Measurements from ENCODE around the gene HLA-DMB. TPM values are rescaled to one million over a fixed set of nuclear protein-coding genes. Genes with fewer than 3 reads are reported as not detected.

The HLA-DMB gene
- total and polyA plus RNA-seq, 2 donors (not counting 3 experiments of a cell fraction or from before 2014, with no cell fraction given): 0.75 TPM; not detected in 1

DNA sequence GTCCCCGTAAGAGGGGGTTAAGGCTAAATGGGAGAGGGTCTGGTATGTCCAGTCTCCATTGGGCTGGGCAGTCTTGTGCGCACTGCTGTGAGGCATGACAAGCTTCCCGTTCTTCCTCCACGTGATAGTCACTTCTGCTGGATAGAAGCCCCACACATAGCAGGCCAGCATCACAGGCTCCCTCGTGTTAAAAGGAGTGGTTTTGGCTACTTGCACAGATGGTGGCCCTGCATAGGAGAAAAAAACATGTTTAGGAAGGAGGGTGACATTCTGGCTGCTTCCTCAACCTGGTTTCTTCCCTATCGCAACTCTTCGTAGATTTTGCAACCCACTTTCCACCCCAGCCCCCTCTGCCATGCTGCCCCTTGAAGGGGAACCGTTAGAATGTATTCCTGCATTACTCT, 3.6 kb downstream of the HLA-DMB start:
- no peaks in the 10 kb centered on the region for H3K9me3 ChIP-seq (replicated peaks; ENCODE audit: control insufficient read depth, insufficient read depth, low read length)
- no peak overlapping the region for H3K27ac ChIP-seq (ENCODE audit: insufficient read depth, low read depth, low read length)
- H3K9ac ChIP-seq (replicated peaks; ENCODE audit: extremely low read depth, insufficient read depth, low read length): no peak overlapping the region
- H3K4me1 ChIP-seq (ENCODE audit: control insufficient read depth, extremely low read depth, insufficient read depth, low read length): peaks cover 7% of the 10 kb centered on the region
- DNase-seq (ENCODE audit: low read depth, low spot score) (no peak), FAIRE-seq (no peak)
- no peak for TF ChIP-seq FOS (IDR thresholded peaks at IDR 0.05; ENCODE audit: borderline replicate concordance, insufficient read depth, low read length)
- intact Hi-C loops (cut with micrococcal nuclease) (no loop called here), dilution Hi-C loops (cut with MboI; ENCODE audit: extremely low pct_ligation_motif_present, low sequenced_read_pairs) (no loop called here)
- H3K79me2 ChIP-seq (ENCODE audit: control insufficient read depth, insufficient read depth, low read length): no peaks in the 10 kb centered on the region
- no peaks in the 10 kb centered on the region for H4K20me1 ChIP-seq (replicated peaks; ENCODE audit: control insufficient read depth, extremely low read depth, insufficient read depth, low read length)
- H3K4me3 ChIP-seq (replicated peaks in 1 of 3; ENCODE audit: insufficient read depth in 1 of 3, low read depth in 1 of 3, low read length in 3 of 3): no peak overlapping the region
- peaks cover 36 to 72% of the 10 kb centered on the region in 2 experiments for H3K27me3 ChIP-seq (ENCODE audit: control insufficient read depth in 2 of 2, insufficient read depth in 2 of 2, low read length in 2 of 2)
- CTCF ChIA-PET: interaction anchor here (1.0 to 8.5 kb wide), 3 partner anchors 17 to 189 kb away, joined by 3 to 580 read pairs (median 174); partner anchors contain the start of gene HLA-DMA
- POLR2A ChIA-PET: no interaction called here
- no peaks in the 10 kb centered on the region for H3K36me3 ChIP-seq (ENCODE audit: control insufficient read depth in 2 of 2, extremely low read depth in 1 of 2, insufficient read depth in 2 of 2, low read length in 2 of 2)
- no peak overlapping the region for H2AFZ ChIP-seq (ENCODE audit: low read depth, low read length)
- no peaks in the 10 kb centered on the region for H3K9me1 ChIP-seq (replicated peaks; ENCODE audit: control insufficient read depth, extremely low read depth, insufficient read depth, low read length)
- BruUV-seq (replicated peaks): no TSS peak
- no peak overlapping the region for H3K4me2 ChIP-seq (ENCODE audit: insufficient read depth, low read length)

DNA sequence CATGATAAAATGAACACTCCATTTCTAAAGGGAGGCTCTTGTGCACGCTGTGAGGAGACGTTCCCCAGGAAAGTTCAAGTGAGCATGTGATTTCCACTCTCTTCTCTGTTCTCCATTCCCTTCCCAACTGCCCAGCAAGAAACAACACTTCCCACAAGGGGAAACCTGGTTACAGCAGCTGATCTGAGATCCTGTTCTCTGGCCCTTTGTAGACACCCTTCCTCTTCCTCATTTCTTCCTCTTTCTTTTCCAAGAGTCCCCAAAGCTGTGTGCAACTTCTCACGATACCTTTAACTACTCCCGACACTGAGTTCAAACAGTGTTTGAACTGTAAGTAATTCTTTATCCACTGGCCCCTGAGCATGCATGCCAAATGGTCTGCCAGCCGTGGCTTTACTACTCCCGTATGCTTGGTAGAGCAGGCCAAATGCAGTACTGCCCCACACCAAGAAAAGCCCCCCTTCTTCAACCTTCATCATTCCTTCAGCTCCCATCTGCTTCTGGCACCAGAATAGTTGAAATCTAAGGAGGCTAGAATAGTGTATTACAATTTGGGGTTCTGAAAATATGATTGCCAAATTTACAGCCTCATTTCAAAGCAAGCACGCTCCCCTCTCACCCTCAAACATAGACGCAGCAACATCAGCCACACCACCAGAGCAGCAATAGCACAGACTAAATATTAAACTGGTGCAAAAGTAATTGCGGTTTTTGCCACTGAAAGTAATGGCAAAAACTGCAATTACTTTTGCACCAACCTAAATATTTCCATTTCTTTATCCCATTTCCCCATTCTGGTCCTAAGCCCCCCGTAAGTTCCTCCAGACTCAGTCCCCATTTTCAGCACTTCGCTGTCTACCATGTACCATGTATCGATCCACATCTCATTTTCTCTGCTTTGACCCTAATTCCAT, 4.3 kb downstream of the HLA-DMB start:
- no peak for DNase-seq (ENCODE audit: low read depth, low spot score)
- no peaks in the 10 kb centered on the region for H3K79me2 ChIP-seq (ENCODE audit: control insufficient read depth, insufficient read depth, low read length)

More for the DNA sequence above, 4.3 kb downstream of the HLA-DMB start:
- FAIRE-seq: no peak
- Histone ChIP-seq H3K4me2 (ENCODE audit: insufficient read depth, low read length) (no peak overlapping the region), H3K27me3 (ENCODE audit: control insufficient read depth in 2 of 2, insufficient read depth in 2 of 2, low read length in 2 of 2) (peaks cover 40 to 76% of the 10 kb centered on the region in 2 experiments), H3K27ac (ENCODE audit: insufficient read depth, low read depth, low read length) (no peak overlapping the region), H2AFZ (ENCODE audit: low read depth, low read length) (no peak overlapping the region), H4K20me1 (replicated peaks; ENCODE audit: control insufficient read depth, extremely low read depth, insufficient read depth, low read length) (no peaks in the 10 kb centered on the region), H3K36me3 (ENCODE audit: control insufficient read depth in 2 of 2, extremely low read depth in 1 of 2, insufficient read depth in 2 of 2, low read length in 2 of 2) (no peaks in the 10 kb centered on the region), H3K4me1 (ENCODE audit: control insufficient read depth, extremely low read depth, insufficient read depth, low read length) (peaks cover 5% of the 10 kb centered on the region), H3K4me3 (replicated peaks in 1 of 3; ENCODE audit: insufficient read depth in 1 of 3, low read depth in 1 of 3, low read length in 3 of 3) (no peak overlapping the region), H3K9ac (replicated peaks; ENCODE audit: extremely low read depth, insufficient read depth, low read length) (no peak overlapping the region), H3K9me1 (replicated peaks; ENCODE audit: control insufficient read depth, extremely low read depth, insufficient read depth, low read length) (no peaks in the 10 kb centered on the region), H3K9me3 (replicated peaks; ENCODE audit: control insufficient read depth, insufficient read depth, low read length) (no peaks in the 10 kb centered on the region)
- ChIA-PET CTCF (interaction anchor here (1.0 to 8.5 kb wide), 5 partner anchors 11 to 190 kb away, joined by 3 to 580 read pairs (median 59); partner anchors contain the start of gene HLA-DMA), POLR2A (interaction anchor here (3.6 kb wide), 1 partner anchor 35 kb away, joined by 30 read pairs; no protein-coding TSS in a partner anchor)
- intact Hi-C loops (cut with micrococcal nuclease) (no loop called here), dilution Hi-C loops (cut with MboI; ENCODE audit: extremely low pct_ligation_motif_present, low sequenced_read_pairs) (no loop called here)
- BruUV-seq (replicated peaks): no TSS peak
- TF ChIP-seq MYC (IDR thresholded peaks at IDR 0.05; ENCODE audit: low read depth, low read length) (no peak), FOS (IDR thresholded peaks at IDR 0.05; ENCODE audit: borderline replicate concordance, insufficient read depth, low read length) (no peak), GATA2 (IDR thresholded peaks at IDR 0.05; ENCODE audit: insufficient read depth, insufficient read length, low read depth, low read length) (no peak), POLR2A (IDR thresholded peaks at IDR 0.05; ENCODE audit: low read depth, low read length) (no peak), POLR2AphosphoS5 (IDR thresholded peaks at IDR 0.05; ENCODE audit: insufficient read depth, low read depth, low read length) (no peak), JUN (IDR thresholded peaks at IDR 0.05; ENCODE audit: borderline replicate concordance, insufficient read depth, insufficient read length, low read depth) (no peak), EZH2 (IDR thresholded peaks at IDR 0.05; ENCODE audit: borderline replicate concordance, low read depth, low read length, severe bottlenecking) (no peak)
- TF ChIP-seq, protein P1, sequence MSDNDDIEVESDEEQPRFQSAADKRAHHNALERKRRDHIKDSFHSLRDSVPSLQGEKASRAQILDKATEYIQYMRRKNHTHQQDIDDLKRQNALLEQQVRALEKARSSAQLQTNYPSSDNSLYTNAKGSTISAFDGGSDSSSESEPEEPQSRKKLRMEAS (IDR thresholded peaks at IDR 0.05; ENCODE audit: insufficient read depth, insufficient read length): no peak
- TF ChIP-seq, protein P2, sequence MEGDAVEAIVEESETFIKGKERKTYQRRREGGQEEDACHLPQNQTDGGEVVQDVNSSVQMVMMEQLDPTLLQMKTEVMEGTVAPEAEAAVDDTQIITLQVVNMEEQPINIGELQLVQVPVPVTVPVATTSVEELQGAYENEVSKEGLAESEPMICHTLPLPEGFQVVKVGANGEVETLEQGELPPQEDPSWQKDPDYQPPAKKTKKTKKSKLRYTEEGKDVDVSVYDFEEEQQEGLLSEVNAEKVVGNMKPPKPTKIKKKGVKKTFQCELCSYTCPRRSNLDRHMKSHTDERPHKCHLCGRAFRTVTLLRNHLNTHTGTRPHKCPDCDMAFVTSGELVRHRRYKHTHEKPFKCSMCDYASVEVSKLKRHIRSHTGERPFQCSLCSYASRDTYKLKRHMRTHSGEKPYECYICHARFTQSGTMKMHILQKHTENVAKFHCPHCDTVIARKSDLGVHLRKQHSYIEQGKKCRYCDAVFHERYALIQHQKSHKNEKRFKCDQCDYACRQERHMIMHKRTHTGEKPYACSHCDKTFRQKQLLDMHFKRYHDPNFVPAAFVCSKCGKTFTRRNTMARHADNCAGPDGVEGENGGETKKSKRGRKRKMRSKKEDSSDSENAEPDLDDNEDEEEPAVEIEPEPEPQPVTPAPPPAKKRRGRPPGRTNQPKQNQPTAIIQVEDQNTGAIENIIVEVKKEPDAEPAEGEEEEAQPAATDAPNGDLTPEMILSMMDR (IDR thresholded peaks at IDR 0.05; ENCODE audit: extremely low read depth in 1 of 2, insufficient read depth in 1 of 2, low read depth in 1 of 2, low read length in 2 of 2): no peak
